Measurements from ENCODE around the gene DEFB124.
"Not testable (repeated sequence)": the region's sequence is repeated elsewhere in the genome, so short reads cannot be mapped to it uniquely, and the experiment has no call there.

The DEFB124 gene

DNA sequence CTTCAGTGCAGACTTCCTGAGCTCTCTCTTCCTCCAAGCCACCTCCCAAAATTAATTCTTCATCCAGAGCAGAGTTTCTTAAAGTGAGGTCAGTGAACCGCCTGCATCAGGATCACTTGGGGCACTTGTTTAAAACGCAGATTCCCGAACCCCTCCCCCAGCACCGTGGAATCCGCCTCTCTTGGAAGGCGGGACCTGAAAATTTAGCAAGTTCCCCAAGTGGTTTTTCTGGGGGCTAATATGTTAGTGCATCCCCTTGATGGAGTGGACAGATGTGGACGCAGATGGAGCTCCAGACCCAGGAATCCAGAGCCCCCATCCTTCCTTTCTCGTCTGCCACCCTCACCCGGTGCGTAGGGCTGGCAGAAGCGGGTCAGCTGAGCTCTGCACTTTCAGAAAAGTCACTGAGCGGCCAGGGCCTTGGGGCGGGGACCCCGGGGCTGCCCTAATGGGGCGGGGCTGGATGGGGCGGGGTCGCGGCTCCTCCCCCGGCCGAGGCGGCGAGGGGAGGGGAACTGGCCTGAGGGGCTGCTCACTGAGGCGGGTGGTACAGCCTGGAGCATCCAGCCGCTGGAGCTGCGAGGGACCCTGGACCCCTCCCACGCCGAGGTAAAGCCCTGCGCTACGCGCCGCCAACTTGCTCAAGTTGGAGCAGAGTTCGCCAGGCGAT is at the start of gene DEFB124, which contains the start of gene REM1:
DEFB124 (minus strand) TSS at position 370 of the 670 bp plus-strand sequence. CDS start 2,114 bp downstream, outside the sequence.
REM1 (plus strand) TSS at position 531 of the 670 bp plus-strand sequence. CDS start 1,158 bp downstream, outside the sequence.
- DNase-seq: no peak

DNA sequence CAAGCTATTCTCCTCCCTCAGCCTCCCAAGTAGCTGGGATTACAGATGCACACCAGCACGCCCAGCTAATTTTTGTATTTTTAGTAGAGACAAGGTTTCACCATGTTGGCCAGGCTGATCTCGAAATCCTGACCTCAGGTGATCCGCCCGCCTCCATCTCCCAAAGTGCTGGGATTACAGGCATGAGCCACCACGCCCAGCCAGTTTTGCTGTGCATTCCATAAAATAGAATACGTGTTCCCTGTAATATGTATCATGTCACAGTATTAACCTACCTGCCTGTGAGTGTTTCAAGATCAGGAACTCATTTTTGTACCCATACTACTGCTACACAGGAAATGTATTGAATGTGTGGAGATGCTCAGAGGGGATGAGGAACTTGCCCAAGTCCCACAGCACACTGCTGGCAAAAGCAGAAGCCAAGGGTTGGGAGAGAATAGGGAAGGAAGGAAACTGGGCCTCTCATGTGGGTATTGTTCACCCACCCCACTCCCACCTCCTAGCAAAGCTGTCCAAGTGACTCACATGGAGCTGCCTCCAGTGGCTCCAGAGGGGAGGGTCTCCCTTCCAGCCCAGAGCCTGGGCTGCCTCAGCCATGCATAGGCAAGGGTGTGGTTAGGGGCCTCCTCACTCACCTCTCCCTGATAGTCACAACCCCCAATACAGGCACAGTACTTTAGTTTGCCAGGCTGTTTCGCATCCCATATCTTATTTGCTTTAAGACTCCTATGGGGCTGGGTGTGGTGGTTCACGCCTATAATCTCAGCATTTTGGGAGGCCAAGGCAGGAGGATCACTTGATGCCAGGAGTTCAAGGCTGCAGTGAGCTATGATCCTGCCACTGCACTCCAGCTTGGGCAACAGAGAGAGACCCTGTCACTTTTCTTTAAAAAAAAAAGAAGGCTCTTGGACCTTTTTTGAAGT is 48.7 kb upstream of the DEFB124 start:
- no peak for DNase-seq

GRCh38 chr20:31522731-31523130 is 47.8 kb upstream of the DEFB124 start:
- no peak for DNase-seq

DNA sequence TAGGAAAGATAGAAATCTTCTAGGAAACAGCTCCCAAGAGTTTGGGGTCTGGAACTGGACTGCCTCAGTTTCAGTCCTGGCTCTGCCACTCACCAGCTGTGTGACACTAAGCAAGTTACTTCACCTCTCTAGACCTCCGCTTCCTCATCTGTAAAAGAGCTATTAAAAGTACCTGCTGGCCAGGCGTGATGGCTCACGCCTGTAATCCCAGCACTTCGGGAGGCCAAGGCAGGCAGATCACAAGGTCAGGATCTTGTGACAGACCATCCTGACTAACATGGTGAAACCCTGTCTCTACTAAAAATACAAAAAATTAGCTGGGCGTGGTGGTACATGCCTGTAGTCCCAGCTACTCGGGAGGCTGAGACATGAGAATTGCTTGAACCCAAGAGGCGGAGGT is 46.3 kb upstream of the DEFB124 start:
- DNase-seq: not testable (repeated sequence)

GRCh38 chr20:31517373-31517772 is 42.4 kb upstream of the DEFB124 start:
- no peak for DNase-seq

DNA sequence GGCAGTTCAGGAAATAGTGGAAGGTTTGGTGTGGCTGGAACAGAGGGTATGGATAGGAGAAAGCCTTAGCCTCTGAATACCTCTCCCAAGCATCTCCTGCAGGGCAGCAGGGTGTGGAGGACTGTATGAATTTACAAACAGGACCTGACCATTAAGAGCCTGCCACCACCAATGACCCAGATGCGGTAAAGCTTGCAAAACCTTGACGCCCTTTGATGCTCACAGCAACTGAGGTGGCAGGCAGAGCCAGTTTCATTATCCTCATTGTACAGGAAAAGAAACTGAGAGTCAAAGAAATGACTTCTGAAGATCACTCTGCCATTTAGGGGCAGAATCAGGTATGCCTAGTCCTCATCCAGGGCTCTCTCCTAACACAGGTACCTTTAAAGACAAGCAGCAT is 41.7 kb upstream of the DEFB124 start:
- no peak for DNase-seq

DNA sequence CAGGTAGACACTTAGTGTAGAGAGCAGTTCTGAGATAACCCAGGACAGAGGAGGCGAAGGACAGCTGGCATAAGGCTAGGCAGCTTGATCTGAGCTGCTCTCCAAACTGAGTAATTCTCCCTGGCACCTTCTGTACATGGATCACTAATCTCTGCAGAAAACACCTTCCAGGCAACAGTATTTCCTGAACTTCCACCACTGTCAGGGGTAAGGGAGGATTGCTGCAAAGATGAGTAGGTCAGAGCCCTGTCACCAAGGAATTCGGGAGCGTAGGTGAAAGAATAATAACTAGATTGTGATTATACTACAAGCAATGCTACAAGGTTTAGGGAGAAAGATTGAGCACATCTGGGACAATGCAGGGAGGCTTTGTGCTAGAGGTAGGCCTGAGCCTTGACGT is 41.2 kb upstream of the DEFB124 start:
- no peak for DNase-seq

- DNase-seq: no peak
Measured at GRCh38 chr20:31515775-31516107, 40.8 kb upstream of the DEFB124 start.

- DNase-seq: no peak
Measured at GRCh38 chr20:31515072-31515774, 40.3 kb upstream of the DEFB124 start.

DNA sequence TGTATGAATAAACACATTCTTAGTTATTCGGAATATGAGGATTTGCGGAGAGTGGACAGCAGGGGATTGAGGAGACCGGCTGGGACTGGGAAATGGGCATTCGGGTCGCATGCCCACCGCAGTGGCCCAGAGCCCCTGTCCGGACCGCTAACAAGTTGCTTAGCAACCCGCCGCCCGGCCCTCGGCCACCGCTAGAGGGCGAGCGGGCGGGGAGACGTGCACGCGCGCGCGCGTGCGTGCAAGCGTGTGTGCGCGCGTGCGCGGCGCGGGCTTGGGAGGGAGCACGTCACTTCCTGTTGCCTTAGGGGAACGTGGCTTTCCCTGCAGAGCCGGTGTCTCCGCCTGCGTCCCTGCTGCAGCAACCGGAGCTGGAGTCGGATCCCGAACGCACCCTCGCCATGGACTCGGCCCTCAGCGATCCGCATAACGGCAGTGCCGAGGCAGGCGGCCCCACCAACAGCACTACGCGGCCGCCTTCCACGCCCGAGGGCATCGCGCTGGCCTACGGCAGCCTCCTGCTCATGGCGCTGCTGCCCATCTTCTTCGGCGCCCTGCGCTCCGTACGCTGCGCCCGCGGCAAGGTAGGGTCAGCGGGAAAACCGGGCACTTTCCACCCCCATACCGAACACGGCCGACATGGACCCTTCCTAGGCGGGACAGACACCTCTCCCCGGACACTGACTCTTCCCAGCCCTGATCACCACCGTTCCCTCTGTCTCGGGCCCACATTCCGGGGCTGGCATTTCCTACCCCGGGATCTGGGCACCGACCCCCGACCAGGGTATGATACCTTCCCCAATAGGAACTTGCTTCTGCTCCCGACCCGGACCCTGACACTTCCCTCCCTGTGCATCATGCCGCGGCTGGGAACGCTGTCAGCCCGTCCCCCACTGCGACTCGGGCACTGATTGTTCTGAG is 39.5 kb upstream of the DEFB124 start, which contains the start of gene HM13:
HM13 (plus strand) TSS at position 289 of the 918 bp plus-strand sequence; CDS start at position 399, 110 bp downstream.
- peak; percentile 85 for DNase-seq

- no peak for DNase-seq
Measured at GRCh38 chr20:31508517-31509244, 33.8 kb upstream of the DEFB124 start.

- DNase-seq: no peak
Measured at GRCh38 chr20:31505903-31506302, 31.0 kb upstream of the DEFB124 start.

- peak; percentile 36 for DNase-seq
Measured at GRCh38 chr20:31502884-31503673, 28.2 kb upstream of the DEFB124 start.

DNA sequence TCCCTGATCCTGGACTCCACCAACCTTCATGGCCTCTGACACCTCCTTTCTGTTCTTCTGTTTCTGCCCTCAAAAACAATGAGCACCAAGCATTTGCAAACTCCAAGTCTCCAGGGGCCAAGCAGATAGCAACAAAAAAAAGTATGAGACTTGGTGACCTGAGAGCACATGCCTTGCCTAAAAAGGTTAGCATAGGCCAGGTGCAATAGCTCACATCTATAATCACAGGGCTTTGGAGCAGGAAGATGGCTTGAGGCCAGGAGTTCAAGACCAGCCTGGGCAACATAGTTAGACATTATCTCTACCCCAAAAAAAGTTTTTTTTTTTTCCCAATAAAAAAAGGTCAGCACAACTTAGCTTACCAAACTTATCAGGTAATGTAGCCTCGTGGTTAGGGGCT is 25.6 kb upstream of the DEFB124 start:
- DNase-seq: no peak

DNA sequence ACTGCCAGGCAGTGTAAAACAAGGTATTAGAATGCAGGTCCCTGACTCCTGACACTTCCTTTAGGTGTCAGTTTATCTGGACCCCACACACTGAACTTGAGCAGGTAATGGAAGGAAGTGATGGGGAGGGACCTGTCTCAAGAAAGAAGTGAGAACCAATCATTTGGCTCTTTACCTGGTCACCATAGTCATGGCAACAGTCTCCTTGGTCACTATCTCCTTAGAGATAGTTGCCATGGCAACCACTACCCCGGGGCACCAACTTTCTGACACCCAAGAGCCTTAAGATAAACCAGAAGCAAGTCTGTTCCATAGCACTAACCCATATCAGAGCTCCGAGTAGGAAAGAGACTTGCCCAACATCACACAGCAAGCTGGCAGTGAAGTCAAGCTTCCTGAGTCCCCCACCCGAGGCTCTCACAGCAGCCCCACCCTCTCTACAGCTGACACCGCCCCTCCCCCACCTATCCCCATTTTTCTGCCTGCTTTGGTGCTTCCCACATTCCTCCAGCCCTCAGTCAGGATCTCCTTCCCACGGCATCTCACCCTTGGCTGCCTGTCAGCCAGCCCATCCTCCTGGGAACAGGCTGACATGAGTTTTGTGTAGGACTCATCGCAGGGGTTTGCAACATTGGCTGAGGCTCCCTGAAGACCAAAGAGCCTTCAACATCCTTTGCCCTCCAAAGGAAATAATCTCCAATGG is 23.1 kb upstream of the DEFB124 start:
- no peak for DNase-seq

DNA sequence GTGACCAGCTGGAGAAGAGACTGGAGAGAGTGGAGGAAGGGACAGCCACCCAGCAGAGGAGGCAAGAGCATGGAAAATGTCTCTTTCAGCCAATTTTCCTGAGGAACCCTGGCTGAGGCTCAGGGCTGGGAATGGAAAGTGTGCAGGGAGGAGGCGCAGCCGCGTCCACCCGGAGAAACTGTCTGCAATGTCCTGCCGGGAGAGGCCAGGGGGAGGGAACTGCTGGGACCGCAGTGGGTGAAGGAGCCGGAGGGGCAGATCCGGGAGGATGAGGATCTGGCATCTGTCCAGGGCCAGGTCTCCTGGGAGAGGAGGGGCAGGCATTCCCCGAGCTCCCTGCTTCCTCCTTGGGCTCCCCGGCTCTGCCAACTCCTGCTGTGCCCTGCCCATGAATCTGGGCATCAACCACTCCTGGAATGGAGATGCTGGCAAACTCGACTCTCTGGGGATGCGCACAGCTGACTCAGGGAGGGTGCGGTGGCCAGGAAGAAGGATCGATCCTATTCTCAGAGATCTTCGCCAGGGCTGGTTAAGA is 21.9 kb upstream of the DEFB124 start:
- DNase-seq: no peak

- no peak for DNase-seq
Measured at GRCh38 chr20:31494131-31494530, 19.2 kb upstream of the DEFB124 start.

DNA sequence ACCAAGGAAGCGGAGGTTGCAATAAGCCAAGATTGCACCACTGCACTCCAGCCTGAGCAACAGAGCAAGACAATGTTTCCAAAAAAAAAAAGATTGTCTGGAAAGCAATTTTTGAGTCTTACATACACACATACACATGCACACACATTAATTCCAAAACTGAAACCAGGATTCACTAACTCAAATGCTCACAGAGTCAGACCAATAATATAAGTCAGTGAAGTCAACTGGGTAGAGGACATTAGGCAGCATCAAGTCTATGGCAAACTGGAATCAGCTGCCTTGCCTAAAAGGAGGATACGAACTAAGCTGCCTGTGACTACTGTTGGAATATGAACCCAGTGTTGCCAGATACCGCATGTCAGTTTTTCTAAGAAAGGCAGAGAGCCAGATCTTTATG is 15.8 kb upstream of the DEFB124 start:
- DNase-seq: no peak

DNA sequence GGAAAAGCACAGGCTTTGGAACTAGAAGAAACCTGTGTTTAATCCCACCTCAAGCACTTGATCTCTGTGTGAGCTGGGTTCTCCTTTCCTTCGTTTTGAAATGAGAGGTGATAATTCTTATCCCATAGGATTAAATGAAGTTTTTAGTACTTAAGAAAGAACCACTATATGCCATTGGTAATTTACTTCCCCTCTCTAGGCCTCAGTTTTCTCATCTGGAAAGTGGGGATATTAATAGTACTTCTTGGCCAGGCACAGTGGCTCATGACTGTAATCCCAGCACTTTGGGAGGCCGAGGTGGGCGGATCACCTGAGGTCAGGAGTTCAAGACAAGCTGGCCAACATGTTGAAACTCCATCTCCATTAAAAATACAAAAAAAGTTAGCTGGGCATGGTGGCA is 14.2 kb upstream of the DEFB124 start:
- no peak for DNase-seq

GRCh38 chr20:31488115-31488514 is 13.2 kb upstream of the DEFB124 start:
- DNase-seq: no peak

Data from NK-92 treated with Interleukin-12 subunit alpha and Interleukin-12 subunit beta, amount 100 ng/mL, for 24 hours (cell line).